Measurements from ENCODE around the gene PRKG1.

DNA sequence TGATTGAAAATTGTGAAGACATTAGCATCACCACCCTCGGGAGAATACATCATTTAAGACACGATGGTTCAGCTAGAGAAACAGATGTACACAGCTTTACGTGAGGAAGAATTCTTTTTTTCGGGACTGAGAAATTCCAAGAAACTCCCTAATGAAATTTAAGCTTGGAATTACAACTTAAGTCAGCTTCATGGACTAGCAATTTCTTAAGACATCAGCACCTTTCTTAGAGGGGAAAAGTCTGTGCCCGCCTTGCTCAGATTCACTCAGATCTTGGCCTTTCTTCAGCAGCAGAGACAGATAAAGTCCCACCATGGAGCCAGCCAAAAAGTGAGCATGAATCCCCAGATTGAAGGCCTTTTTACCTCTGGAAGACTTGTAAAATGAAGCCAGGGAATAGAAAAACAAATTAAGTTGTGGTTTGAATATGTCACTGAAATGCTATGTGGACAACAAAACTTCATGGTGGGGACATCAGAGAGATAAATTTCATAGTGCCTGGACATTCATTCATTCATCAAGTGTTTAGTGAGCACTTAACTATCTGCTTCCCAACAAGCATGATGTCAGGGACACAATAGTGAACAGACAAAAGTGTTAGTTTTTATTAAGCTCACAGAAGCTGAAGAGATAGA lies 32.1 kb downstream of the PRKG1 start:
- TF ChIP-seq JUN (CRISPR knock-in tag; IDR thresholded peaks at IDR 0.05): no peak
- TF ChIP-seq, protein P1, sequence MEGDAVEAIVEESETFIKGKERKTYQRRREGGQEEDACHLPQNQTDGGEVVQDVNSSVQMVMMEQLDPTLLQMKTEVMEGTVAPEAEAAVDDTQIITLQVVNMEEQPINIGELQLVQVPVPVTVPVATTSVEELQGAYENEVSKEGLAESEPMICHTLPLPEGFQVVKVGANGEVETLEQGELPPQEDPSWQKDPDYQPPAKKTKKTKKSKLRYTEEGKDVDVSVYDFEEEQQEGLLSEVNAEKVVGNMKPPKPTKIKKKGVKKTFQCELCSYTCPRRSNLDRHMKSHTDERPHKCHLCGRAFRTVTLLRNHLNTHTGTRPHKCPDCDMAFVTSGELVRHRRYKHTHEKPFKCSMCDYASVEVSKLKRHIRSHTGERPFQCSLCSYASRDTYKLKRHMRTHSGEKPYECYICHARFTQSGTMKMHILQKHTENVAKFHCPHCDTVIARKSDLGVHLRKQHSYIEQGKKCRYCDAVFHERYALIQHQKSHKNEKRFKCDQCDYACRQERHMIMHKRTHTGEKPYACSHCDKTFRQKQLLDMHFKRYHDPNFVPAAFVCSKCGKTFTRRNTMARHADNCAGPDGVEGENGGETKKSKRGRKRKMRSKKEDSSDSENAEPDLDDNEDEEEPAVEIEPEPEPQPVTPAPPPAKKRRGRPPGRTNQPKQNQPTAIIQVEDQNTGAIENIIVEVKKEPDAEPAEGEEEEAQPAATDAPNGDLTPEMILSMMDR (IDR thresholded peaks at IDR 0.05): no peak
- no peak for TF ChIP-seq ATF1 (CRISPR knock-in tag; IDR thresholded peaks at IDR 0.05)
- no peak for TF ChIP-seq NFE2L1 (CRISPR knock-in tag; IDR thresholded peaks at IDR 0.05)
- no peak for TF ChIP-seq GABPB1 (CRISPR knock-in tag; IDR thresholded peaks at IDR 0.05)
- TF ChIP-seq, protein P2, sequence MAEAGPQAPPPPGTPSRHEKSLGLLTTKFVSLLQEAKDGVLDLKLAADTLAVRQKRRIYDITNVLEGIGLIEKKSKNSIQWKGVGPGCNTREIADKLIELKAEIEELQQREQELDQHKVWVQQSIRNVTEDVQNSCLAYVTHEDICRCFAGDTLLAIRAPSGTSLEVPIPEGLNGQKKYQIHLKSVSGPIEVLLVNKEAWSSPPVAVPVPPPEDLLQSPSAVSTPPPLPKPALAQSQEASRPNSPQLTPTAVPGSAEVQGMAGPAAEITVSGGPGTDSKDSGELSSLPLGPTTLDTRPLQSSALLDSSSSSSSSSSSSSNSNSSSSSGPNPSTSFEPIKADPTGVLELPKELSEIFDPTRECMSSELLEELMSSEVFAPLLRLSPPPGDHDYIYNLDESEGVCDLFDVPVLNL (CRISPR knock-in tag; IDR thresholded peaks at IDR 0.05; ENCODE audit: borderline replicate concordance, low read depth): no peak

Measured in WTC11 (cell line).